GM21447 (cell line): ENCODE data around the gene CLC.
"Not testable (repeated sequence)": the region's sequence is repeated elsewhere in the genome, so short reads cannot be mapped to it uniquely, and the experiment has no call there.

ENCODE experiments used
- ATAC-seq: cut with Tn5 transposase; IDR thresholded peaks from one replicate; pipeline ENCODE4 v1.9.1; 2021; ENCODE audit not compliant: unreplicated experiment

The CLC gene

GRCh38 chr19:39731685-39732084 lies 6.1 kb downstream of the CLC start:
- ATAC-seq: no peak

GRCh38 chr19:39729594-39729993 lies 8.2 kb downstream of the CLC start:
- no peak for ATAC-seq

- no peak for ATAC-seq
These were observed 9.8 kb downstream of the CLC start for GRCh38 chr19:39728040-39728439.

- ATAC-seq: no peak
These were observed 10.6 kb downstream of the CLC start for GRCh38 chr19:39727070-39727800.

GRCh38 chr19:39725995-39726394 lies 11.8 kb downstream of the CLC start:
- no peak for ATAC-seq

- not testable (repeated sequence) for ATAC-seq
These were observed 17.7 kb downstream of the CLC start for GRCh38 chr19:39720144-39720543.

GRCh38 chr19:39710333-39710890 lies 27.4 kb downstream of the CLC start:
- ATAC-seq: no peak

- ATAC-seq: no peak
These were observed 28.6 kb downstream of the CLC start for GRCh38 chr19:39709026-39709872.

GRCh38 chr19:39708594-39708993 lies 29.2 kb downstream of the CLC start:
- peak; percentile 62 for ATAC-seq

- no peak for ATAC-seq
These were observed 32.1 kb downstream of the CLC start for GRCh38 chr19:39705578-39706188.

GRCh38 chr19:39704181-39705044 lies 33.4 kb downstream of the CLC start, which contains the start of gene LGALS14:
Gene LGALS14 (plus strand): TSS chr19:39704481. CDS start chr19:39704529, 48 bp downstream.
- ATAC-seq: no peak

GRCh38 chr19:39701291-39701690 lies 36.5 kb downstream of the CLC start:
- ATAC-seq: peak; percentile 53

- ATAC-seq: no peak
These were observed 39.3 kb downstream of the CLC start for GRCh38 chr19:39698535-39698934.

- no peak for ATAC-seq
These were observed 41.4 kb downstream of the CLC start for GRCh38 chr19:39696387-39696786.

GRCh38 chr19:39695759-39696158 lies 42.1 kb downstream of the CLC start:
- ATAC-seq: no peak

GRCh38 chr19:39692822-39693221 lies 45.0 kb downstream of the CLC start:
- no peak for ATAC-seq

- ATAC-seq: no peak
These were observed 45.7 kb downstream of the CLC start for GRCh38 chr19:39692166-39692565.

- not testable (repeated sequence) for ATAC-seq
These were observed 49.2 kb downstream of the CLC start for GRCh38 chr19:39688637-39689036.

- no peak for ATAC-seq
These were observed 51.1 kb downstream of the CLC start for GRCh38 chr19:39686739-39687138.

GRCh38 chr19:39684267-39684666 lies 53.6 kb downstream of the CLC start:
- ATAC-seq: no peak
